K562 (cell line): ENCODE data around the gene NOCT. TPM values are rescaled to one million over a fixed set of nuclear protein-coding genes. Genes with fewer than 3 reads are reported as not detected.

Source experiments
- CBX8 ChIP-seq: fragments of 200-600 bp; sonication (generic); IDR thresholded peaks from 2 replicates; pipeline ENCODE4 v1.6.1; 2012; ENCODE audit warnings: borderline replicate concordance, mixed run types, low read depth, mild to moderate bottlenecking, moderate library complexity, mixed read lengths, low read length, control low read depth, inconsistent platforms; ENCODE audit not compliant: poor library complexity, severe bottlenecking; ENCODE audit errors: extremely low read depth
- CCAR2 ChIP-seq: fragments of 200-400 bp; formaldehyde crosslinking; IDR thresholded peaks from 2 replicates; pipeline ENCODE4 v1.6.1; 2017; ENCODE audit warnings: mild to moderate bottlenecking, low read depth, low read length
- EGR1 ChIP-seq: fragments of 450-650 bp; conservative IDR thresholded peaks from 2 replicates; pipeline ENCODE4 v1.6.1; 2017; ENCODE audit warnings: mild to moderate bottlenecking
- MTA1 ChIP-seq: fragments of 450-650 bp; IDR thresholded peaks from 2 replicates; pipeline ENCODE4 v1.6.1; 2017; ENCODE audit warnings: borderline replicate concordance
- NBN ChIP-seq: fragments of 450-650 bp; IDR thresholded peaks from 2 replicates; pipeline ENCODE4 v1.6.1; 2016; ENCODE audit warnings: low read depth, mild to moderate bottlenecking
- RBM25 ChIP-seq: fragments of 200-400 bp; formaldehyde crosslinking; IDR thresholded peaks from 2 replicates; pipeline ENCODE4 v1.6.1; 2018; ENCODE audit warnings: low read length, low read depth, moderate library complexity; ENCODE audit not compliant: severe bottlenecking
- STAT5B ChIP-seq: fragments of 250-450 bp; sonication (Bioruptor Pico); IDR thresholded peaks from 2 replicates; pipeline ENCODE4 v1.8.0; 2021; ENCODE audit warnings: mild to moderate bottlenecking, inconsistent platforms
- TARDBP ChIP-seq: fragments of 450-650 bp; IDR thresholded peaks from 2 replicates; pipeline ENCODE4 v1.6.1; 2016
- ZNF583 ChIP-seq: fragments of 250-450 bp; sonication (Bioruptor Pico); IDR thresholded peaks from 2 replicates; pipeline ENCODE4 v1.4.0; 2020
- polyA plus RNA-seq, 8 experiments: library from polyadenylated mRNA; depleted of rRNA in 4 of 8; stranded (reverse) in 5 of 8; unstranded in 3 of 8; fragments of >200 nt; fragmentation: Nextera tagmentation in 2 of 8; fragmentation: Illumina TruSeq in 1 of 8; extraction: Ambion mirVana in 2 of 8; extraction: Trizol in 1 of 8; gene quantifications; 2 replicates each; pipeline versions ENCODE4 v1.2.1 to v1.2.3, GENCODE V29; 2011 to 2014; ENCODE audit warnings: inconsistent platforms in 1 of 8, missing spikeins in 1 of 8
- total RNA-seq, 7 experiments: library from RNA; depleted of rRNA in 6 of 7; stranded (reverse); fragments of >200 nt in 6 of 7; fragmentation: Illumina TruSeq in 2 of 7; extraction: Trizol in 2 of 7; gene quantifications; 2 replicates each; pipeline versions ENCODE4 v1.2.1 to v1.2.3, GENCODE V29; 2011 to 2021; ENCODE audit warnings: low replicate concordance in 1 of 7
- TF ChIP-seq, protein P1 (sequence below): sonication (generic); formaldehyde crosslinking; IDR thresholded peaks from 2 replicates; pipeline ENCODE4 v1.8.0; 2022; ENCODE audit warnings: missing genetic modification reagents, mild to moderate bottlenecking, moderate library complexity, borderline replicate concordance
- TF ChIP-seq, protein P2 (sequence below), 2 experiments: fragments of 450-650 bp in 1 of 2; sonication (generic) in 1 of 2; formaldehyde crosslinking in 1 of 2; IDR thresholded peaks; 2 replicates each; pipeline versions ENCODE4 v1.7.1 to v1.9.0; 2016 to 2022; ENCODE audit warnings: inconsistent platforms in 1 of 2, mild to moderate bottlenecking in 1 of 2, missing genetic modification reagents in 1 of 2
- TF ChIP-seq, protein P3 (sequence below): sonication (generic); formaldehyde crosslinking; IDR thresholded peaks from 2 replicates; pipeline ENCODE4 v1.8.1; 2023; ENCODE audit warnings: mild to moderate bottlenecking, missing genetic modification reagents
- TF ChIP-seq, protein P4 (sequence below): sonication (generic); formaldehyde crosslinking; IDR thresholded peaks from 2 replicates; pipeline ENCODE4 v1.8.1; 2022; ENCODE audit warnings: missing genetic modification reagents

Gene NOCT
- total and polyA plus RNA-seq, 9 of the 15 experiments (the other 6 are each of a cell fraction or from before 2014, with no cell fraction given), result 1.3 to 20.2 (median 11.1) TPM

DNA sequence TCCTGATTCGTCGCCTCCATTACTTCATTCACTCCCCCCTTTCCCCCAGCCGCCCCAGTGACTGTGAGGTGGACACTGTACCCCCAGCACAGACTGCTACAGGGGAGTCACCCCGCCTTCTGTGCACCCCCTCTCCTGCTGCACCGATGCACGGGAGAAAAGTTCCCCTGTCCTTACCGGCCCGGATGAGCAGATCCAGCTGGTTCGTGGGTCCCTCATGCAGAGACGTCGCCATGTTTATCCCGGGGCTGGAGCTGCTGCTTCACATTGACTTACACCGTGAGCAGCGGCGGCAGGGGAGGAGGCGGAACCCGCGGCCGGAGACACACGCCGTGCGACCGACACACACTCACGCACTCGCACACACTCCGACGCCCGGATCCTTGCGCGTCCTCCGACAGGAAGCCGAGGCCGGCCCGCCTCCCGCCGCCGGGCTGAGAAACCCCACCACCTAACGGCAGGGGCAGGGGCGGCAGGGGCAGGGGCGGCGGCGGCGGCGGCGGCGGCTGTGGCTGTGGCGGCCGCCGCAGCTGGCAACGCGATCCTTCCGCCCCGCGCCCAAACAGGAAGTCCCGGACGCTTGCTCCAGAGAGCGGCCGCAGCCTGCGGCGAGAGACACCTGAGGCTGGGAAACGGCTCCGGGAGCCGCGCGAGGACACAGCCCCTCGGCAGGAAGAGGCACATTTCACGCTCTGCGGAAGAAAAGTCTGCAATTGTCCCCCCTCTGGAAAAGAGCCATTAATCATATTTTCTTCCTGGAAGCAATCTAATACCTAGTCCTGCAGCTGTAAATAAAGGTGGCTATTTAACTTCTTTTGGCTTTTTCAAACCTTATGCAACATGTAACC, 68.6 kb downstream of the NOCT start (continued):
- TF ChIP-seq TARDBP (peak; percentile 25; the same call in 1 of the 2 replicates), EGR1 (peak; percentile 44), CCAR2 (no peak), CBX8 (no peak), MTA1 (0 out of 2 replicates have a peak, but pooled peaks have one; percentile 46), STAT5B (CRISPR knock-in tag) (no peak), NBN (0 out of 2 replicates have a peak, but pooled peaks have one; percentile 52), ZNF583 (CRISPR knock-in tag) (no peak), RBM25 (no peak)
- TF ChIP-seq, protein P1, sequence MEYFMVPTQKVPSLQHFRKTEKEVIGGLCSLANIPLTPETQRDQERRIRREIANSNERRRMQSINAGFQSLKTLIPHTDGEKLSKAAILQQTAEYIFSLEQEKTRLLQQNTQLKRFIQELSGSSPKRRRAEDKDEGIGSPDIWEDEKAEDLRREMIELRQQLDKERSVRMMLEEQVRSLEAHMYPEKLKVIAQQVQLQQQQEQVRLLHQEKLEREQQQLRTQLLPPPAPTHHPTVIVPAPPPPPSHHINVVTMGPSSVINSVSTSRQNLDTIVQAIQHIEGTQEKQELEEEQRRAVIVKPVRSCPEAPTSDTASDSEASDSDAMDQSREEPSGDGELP (CRISPR knock-in tag), result peak; percentile 88; the same call in 1 of the 2 replicates
- TF ChIP-seq, protein P2, sequence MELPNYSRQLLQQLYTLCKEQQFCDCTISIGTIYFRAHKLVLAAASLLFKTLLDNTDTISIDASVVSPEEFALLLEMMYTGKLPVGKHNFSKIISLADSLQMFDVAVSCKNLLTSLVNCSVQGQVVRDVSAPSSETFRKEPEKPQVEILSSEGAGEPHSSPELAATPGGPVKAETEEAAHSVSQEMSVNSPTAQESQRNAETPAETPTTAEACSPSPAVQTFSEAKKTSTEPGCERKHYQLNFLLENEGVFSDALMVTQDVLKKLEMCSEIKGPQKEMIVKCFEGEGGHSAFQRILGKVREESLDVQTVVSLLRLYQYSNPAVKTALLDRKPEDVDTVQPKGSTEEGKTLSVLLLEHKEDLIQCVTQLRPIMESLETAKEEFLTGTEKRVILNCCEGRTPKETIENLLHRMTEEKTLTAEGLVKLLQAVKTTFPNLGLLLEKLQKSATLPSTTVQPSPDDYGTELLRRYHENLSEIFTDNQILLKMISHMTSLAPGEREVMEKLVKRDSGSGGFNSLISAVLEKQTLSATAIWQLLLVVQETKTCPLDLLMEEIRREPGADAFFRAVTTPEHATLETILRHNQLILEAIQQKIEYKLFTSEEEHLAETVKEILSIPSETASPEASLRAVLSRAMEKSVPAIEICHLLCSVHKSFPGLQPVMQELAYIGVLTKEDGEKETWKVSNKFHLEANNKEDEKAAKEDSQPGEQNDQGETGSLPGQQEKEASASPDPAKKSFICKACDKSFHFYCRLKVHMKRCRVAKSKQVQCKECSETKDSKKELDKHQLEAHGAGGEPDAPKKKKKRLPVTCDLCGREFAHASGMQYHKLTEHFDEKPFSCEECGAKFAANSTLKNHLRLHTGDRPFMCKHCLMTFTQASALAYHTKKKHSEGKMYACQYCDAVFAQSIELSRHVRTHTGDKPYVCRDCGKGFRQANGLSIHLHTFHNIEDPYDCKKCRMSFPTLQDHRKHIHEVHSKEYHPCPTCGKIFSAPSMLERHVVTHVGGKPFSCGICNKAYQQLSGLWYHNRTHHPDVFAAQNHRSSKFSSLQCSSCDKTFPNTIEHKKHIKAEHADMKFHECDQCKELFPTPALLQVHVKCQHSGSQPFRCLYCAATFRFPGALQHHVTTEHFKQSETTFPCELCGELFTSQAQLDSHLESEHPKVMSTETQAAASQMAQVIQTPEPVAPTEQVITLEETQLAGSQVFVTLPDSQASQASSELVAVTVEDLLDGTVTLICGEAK (IDR thresholded peaks at IDR 0.05), result 0 out of 2 replicates have a peak, but pooled peaks have one; percentile 57
- TF ChIP-seq, protein P2 (CRISPR knock-in tag; IDR thresholded peaks at IDR 0.05), result no peak
- TF ChIP-seq, protein P3, sequence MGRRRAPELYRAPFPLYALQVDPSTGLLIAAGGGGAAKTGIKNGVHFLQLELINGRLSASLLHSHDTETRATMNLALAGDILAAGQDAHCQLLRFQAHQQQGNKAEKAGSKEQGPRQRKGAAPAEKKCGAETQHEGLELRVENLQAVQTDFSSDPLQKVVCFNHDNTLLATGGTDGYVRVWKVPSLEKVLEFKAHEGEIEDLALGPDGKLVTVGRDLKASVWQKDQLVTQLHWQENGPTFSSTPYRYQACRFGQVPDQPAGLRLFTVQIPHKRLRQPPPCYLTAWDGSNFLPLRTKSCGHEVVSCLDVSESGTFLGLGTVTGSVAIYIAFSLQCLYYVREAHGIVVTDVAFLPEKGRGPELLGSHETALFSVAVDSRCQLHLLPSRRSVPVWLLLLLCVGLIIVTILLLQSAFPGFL (CRISPR knock-in tag), result no peak
- TF ChIP-seq, protein P4, sequence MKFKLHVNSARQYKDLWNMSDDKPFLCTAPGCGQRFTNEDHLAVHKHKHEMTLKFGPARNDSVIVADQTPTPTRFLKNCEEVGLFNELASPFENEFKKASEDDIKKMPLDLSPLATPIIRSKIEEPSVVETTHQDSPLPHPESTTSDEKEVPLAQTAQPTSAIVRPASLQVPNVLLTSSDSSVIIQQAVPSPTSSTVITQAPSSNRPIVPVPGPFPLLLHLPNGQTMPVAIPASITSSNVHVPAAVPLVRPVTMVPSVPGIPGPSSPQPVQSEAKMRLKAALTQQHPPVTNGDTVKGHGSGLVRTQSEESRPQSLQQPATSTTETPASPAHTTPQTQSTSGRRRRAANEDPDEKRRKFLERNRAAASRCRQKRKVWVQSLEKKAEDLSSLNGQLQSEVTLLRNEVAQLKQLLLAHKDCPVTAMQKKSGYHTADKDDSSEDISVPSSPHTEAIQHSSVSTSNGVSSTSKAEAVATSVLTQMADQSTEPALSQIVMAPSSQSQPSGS (CRISPR knock-in tag), result no peak
